Stimulated activated CD4-positive, alpha-beta T cell treated with anti-CD3 and anti-CD28 coated beads, Interleukin-4, amount 100 ng/mL, for 24 hours (primary cell): Measurements from ENCODE around the gene CDK5RAP1.

ENCODE experiments used
- DNase-seq: peaks from one replicate; pipeline ENCODE4 v3.0.0-alpha.2; 2020

Gene CDK5RAP1

DNA sequence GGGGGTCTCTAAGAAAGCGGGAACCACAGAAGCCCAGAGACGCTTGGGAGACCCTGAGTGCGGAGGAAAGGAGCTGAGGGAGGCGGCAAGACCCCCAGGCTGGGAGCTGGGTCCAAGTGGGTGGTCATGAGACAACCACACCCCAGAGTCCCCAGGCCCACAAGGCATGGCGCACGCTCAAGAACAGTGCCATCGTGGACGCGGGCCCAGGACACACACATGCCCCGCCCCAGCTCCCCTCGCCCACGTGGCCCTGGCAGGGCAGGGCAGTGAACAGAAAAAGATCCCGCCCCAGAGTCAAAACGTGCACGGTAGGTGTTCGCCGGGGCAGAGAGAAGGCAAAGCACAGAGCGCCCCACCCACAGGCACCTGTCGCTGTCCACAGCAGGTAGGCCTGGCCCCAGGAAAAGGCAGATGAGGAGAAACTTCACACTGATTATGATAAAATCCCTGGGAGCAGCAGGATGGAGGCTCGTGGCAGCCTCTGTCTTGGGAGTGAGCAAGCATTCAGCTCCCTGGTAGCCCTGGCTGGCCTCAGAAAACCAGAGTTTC is 68.3 kb downstream of the CDK5RAP1 start:
- DNase-seq: no peak

DNA sequence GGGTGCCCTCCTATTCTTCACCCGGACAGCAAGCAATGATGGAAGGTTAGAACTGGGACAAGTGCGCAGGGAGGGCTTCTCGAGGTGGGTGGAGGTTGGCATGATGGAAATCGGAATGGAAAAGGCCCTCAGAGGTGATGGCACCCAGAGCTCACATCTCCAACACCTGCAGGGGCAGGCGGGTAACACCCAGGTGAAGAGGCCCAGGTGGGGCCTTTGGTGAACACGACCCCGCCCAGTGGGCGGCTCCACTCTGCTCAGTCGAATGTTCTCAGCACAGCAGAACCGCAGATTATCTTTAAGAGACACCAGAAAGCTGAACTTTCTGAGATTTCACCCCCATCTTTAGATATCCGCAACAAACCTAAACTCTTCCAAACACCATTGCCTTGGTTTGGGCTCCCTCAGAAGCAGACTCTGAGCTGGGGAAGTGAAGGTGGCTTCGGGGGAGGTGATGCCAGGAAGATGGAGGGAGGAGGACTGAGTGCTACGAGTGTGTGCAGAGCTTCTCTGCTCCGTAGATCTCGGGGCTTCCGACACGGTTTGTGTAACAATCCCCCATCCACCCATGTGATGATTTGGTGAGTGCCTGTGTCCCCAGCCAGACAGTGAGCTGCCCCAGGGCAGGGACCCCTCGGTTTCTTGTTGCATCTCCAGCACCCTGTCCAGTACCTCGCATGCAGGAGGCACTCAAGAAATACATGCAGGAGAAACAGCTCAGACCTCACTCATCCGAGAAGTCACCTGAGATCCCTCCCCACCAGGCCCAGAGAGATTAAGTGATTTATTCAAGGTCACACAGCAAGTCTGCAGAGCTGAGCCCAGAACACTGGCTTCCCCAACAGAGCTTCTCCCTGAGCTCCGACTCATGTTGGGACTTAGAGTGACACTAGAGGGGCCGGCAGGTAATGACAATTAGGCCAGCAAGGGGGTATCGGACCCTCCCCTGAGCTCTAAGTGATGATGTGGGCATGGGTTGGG is 72.9 kb downstream of the CDK5RAP1 start:
- DNase-seq: no peak

DNA sequence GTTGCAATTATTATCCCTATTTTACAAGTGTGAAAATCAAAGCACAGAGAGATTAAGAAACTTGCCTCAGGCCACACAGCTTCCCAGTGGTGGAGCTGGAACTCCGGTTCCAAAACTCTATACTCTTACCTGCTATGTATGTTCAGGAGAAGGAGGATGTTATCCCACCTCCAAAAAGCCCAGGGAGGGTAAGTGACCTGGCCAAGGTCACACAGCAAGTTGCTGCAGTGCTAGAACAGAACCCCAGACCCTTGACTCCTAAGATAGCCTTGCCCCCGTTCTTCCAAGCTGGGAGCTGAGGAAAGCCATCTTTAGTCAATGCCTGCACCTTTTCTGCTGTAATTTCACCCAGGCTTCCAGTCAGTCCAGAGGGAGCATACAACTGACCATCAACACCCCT is 76.0 kb downstream of the CDK5RAP1 start:
- DNase-seq: no peak

DNA sequence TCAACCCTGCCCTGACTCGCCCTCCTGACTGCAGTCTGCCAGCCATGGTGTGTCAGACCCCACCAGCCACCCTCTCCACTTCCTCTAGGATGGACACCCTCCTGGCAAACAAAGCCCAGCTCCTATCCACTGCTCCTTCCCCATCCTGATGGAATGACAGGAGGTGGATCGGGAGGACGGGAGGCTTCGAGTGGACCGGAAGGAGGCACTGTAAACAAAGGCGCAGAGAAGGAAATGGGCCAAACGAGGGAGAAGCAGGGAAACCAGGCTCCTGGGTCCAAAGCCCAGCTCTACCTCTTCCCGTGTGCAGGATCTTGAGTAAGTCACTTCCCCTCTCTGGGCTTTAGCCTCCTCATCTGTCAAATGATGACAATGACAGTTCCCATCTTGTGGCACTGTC is 78.1 kb downstream of the CDK5RAP1 start:
- no peak for DNase-seq

DNA sequence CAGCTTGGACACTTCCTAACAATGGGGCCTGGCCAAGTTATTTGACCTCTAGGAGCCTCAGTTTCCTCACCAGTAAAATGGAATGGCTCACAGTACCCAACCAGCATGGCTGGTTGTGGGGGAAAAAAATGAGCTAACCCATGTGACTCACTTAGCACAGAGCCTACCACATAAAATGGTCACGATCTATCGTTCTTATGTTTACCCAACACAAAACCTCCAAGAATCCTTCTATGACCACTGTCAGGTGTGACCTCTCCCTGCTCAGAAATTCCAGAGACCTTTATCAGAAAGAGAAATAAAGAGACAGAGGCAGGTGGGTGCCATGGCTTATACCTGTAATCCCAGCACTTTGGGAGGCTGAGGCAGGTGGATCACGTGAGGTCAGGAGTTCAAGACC is 78.9 kb downstream of the CDK5RAP1 start:
- no peak for DNase-seq

DNA sequence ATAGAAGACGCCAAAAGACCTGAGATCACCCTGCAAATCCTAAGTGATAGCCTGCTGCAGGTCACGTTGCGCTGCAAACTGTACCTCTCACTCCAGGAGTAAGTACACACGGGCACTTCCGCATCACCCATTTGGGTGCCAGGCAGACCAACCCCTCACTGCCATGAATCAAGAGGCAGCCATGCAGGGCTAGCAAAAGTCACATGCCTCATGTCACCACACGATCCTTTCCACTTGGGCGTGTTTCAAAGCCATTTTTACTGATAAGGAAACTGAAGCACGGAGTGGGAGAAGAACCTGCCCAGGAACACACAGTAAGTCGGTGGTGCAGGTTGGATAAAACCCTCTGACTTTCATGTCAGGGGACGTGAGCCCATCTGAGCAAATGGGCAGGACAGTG is 81.3 kb downstream of the CDK5RAP1 start:
- DNase-seq: no peak

DNA sequence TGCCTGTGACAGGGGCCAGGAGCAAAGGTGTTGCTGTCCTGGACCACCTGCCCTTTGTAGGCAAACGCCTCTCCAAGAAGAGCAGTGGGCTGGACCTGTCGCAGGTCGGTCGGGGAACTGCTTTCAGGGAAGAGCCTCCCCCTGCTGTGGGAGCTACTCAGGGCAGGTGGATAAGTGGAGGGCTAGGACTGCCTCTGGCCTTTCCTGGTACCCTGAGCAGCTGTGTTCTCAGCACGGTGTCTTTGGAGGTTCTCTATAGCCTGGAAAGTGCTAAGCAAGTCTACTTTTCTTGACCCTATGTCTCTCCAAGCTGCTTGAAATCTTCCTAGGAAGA is 83.3 kb downstream of the CDK5RAP1 start:
- DNase-seq: no peak

DNA sequence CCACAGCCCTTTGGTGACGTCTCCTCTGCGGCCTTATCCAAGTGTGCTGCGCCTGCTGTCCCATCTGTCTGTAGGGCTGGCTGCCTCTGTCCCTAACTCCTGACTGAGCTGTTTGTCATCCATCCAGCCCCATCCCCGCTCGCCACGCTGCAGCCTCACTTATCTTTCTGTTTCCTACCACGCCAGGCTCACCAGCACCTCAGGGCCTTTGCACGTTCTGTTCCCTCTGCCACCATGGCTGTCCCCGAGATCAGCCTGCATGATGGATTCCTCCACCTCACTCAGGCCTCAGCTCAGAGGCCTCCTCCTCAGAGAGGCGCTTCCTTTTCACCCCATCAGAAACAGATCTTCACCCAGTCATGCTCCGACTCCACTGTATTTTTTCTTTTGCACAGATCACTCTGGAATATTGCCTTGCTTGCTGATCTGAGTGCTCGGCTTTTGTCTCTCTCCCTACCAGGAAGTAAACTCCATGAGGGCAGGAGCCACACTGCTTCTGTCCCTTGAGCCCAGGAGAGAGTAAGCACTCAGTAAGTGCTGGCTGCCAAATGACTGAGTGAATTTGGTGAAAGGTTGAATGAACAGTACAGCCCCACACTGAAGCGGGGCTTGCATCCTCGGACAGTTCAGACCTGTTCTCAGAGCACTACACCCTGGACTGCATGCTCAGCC is 83.8 kb downstream of the CDK5RAP1 start:
- DNase-seq: no peak

DNA sequence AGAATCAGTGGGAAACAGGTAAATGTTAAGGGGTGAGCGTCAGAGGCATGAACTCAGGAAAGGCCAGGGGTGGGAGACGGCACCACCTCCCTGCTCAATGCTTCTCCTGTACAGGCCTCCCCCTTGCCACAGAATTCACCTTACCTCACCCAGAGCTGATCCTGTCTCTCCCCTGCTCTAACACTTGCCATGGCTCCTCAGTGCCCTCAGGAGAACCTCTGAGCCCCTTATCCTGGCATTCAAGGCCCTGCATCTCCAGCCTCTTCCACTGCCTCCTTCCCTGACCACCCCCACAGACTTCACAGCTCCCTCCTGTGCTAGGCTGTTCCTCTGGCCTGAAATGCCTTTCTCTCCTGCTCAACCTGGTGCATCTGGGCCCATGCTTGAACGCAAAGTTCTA is 84.4 kb downstream of the CDK5RAP1 start:
- no peak for DNase-seq

DNA sequence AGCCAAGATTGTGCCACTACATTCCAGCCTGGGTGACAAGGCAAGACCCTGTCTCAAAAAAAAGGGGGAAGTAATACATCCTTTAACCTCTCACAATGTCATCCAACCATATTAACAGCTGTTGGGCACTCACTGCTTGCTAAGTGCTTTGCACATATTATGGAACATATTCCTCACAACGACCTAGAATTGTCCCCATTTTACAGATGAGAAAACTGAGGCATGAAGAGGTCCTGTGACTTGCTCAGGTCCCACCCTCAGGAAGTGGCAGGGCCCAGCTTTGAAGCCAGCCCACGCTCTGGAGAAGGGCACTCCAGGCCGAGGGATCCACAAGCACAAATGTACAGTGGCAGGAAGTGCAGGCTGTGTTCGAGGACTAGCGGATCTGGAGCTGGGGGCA is 85.0 kb downstream of the CDK5RAP1 start:
- DNase-seq: no peak

DNA sequence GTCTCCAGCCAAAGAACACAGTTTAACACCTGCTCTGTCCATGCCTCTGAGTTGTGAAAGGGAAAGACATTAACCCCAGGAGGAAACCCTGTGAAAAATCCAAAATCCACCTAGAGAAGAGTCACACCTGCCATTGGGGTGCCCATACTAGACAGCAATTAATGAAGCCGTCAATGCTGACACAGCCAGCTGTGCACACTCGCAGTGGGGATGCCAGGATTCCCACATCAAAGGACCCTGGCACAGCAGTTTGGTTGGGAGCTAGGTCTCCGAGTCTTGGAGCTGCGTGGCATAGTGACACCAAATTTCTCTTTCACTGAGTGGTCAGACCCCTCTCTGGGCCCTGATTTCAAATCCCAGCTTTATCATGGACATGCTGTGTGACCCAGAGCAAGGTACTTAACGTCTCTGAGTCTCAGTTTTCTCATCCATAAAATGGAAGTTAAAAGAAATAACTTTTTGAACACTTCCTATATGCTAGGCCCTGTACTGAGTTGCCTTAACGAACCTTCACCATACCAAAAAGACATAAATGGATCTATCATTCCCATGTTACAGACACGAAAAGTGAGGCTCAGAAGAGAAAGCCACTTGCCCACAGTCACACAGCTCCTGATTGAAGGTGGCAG is 87.5 kb downstream of the CDK5RAP1 start:
- DNase-seq: no peak

DNA sequence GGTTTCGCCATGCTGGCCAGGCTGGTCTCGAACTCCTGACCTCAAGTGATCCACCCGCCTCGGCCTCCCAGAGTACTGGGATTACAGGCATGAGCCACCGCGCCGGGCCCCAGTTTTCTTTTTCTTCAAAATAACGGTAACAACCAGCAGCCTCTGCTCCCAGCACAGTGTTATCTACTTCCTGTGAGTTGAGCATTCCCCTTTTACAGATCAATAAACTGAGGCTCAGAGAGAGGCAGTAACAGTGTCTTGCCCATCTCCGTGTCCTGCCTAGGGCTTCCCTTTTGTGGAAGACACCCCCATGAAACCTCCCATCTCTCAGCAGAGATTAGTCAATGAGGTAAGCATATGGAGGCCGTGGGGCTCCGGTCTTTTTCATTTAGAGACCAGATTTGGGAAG is 88.7 kb downstream of the CDK5RAP1 start:
- no peak for DNase-seq

DNA sequence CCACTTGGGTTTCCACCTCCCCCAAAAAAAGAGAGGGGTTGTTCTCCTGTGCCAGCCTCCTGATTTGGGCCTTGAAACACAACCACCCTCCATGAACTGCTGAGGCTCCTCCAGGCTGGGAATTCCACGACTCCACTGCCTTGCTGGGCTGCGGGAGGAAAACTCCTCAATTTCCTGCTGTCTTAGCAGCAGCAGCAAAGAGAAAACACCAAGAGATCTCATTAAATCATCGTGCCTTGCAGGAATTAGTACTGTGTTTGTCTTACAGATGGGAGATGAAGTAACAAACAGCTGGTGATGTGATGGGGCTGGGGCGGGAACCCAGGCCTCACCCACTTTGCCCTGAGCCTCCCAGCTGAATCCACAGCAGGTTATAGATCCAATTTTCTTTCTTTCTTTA is 89.3 kb downstream of the CDK5RAP1 start:
- no peak for DNase-seq

DNA sequence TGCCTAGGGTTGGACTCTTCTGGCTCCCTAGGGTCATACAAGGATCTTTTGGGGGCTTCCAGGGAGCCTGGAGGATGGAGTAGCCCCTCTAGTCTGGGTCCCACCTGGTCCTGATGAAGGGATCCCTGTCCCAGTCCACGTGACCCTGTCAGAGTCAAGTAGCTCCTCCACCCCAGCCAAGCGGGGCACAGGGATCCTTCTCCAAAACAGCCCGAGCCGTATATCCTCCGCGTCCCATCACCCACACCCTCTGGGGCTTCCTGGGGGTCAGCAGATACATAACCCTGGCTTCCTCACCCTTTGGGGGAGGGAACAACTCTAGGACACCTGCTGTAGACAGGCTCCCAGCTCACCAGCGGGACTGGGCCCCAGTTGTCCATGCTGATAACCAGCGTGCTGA is 90.3 kb downstream of the CDK5RAP1 start:
- DNase-seq: no peak

DNA sequence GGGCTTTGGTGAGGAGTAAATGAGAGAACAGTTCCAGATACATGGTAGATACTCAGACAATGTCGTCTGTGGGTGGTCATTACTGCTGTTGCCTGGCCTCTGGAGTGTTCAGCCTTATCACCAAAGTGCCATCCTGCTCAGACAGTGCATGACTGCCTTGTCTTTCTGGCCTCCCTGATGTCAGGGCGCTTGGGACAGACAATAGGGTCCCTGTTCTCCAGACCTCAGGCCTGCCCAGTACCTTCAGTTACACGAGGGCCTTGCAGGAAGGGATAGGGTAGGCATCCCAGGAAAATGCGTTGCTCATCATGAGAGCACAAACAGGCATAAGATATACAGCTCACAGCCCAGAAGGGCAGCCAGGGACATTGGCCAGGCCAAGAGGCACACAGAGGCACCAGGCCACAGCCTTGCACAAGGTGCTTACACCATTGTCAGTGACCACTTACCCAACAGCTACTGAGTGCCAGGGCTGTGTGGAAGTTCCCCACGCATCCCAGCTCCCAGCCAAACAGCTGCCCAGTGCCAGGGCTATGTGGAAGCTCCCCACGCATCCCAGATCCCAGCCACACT is 90.9 kb downstream of the CDK5RAP1 start:
- no peak for DNase-seq

DNA sequence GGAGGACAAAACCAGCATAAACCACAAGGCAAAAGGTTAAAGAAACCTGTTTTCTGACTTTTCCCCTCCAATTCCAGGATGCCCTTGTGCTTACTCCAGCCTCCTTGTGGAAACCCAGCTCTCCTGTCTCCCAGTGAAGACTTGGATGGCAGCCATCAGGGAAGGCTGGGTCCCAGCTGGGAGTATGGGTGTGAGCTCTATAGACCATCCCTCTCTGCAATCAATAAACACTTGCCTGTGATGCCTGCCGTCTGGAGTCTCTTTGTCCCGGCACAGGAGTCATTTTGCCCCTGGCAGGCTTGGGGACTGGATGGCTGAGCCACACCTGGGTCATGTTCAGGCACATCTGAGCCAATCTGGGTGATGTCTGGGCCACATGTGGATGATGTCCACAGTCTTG is 91.7 kb downstream of the CDK5RAP1 start:
- DNase-seq: no peak
